OCI-LY3 (cell line): ENCODE measurements around the gene EGLN1.
"Not testable (repeated sequence)": the region's sequence is repeated elsewhere in the genome, so short reads cannot be mapped to it uniquely, and the experiment has no call there.

ENCODE experiments used
- H2AFZ ChIP-seq: fragments of 200-600, 300-600 bp; shearing (Covaris generic); 2 replicates; pipeline ENCODE4 v1.6.0; 2014; ENCODE audit warnings: antibody characterized with exemption, low read depth, low read length
- H3K27ac ChIP-seq: fragments of 200-600, 300-600 bp; sonication (generic); 2 replicates; pipeline ENCODE4 v1.5.1; 2014; ENCODE audit warnings: mild to moderate bottlenecking, low read length, moderate library complexity, mixed read lengths
- H3K27me3 ChIP-seq: fragments of 200-600, 300-600 bp; sonication (generic); 2 replicates; pipeline ENCODE4 v1.6.1; 2014; ENCODE audit warnings: low read depth, low read length, mixed read lengths
- H3K36me3 ChIP-seq: fragments of 200-600, 300-600 bp; sonication (generic); replicated peaks from 2 replicates; pipeline ENCODE3; 2014; ENCODE audit warnings: low read depth, low read length, mixed read lengths
- H3K4me1 ChIP-seq: fragments of 300-600, 200-600 bp; sonication (generic); 2 replicates; pipeline ENCODE4 v1.6.1; 2014; ENCODE audit warnings: low read length, mixed read lengths
- H3K4me2 ChIP-seq: fragments of 200-600, 300-600 bp; sonication (generic); 2 replicates; pipeline ENCODE4 v1.6.1; 2014; ENCODE audit warnings: low read length, mixed read lengths
- H3K4me3 ChIP-seq: fragments of 300-600, 200-600 bp; sonication (generic); 2 replicates; pipeline ENCODE4 v1.5.1; 2014; ENCODE audit warnings: antibody characterized with exemption, mild to moderate bottlenecking, low read length, moderate library complexity
- H3K79me2 ChIP-seq: fragments of 300-600, 200-600 bp; shearing (Covaris generic); 2 replicates; pipeline ENCODE4 v1.6.1; 2014; ENCODE audit warnings: mild to moderate bottlenecking, low read length, mixed read lengths
- H3K9ac ChIP-seq: fragments of 300-600, 200-600 bp; shearing (Covaris generic); 2 replicates; pipeline ENCODE4 v1.6.0; 2014; ENCODE audit warnings: mild to moderate bottlenecking, low read length, moderate library complexity
- H3K9me3 ChIP-seq: fragments of 200-600, 300-600 bp; shearing (Covaris generic); 2 replicates; pipeline ENCODE4 v1.6.1; 2014; ENCODE audit warnings: low read length, mixed read lengths; ENCODE audit not compliant: insufficient read depth
- H4K20me1 ChIP-seq: fragments of 200-600, 300-600 bp; sonication (generic); 2 replicates; pipeline ENCODE4 v1.6.1; 2016; ENCODE audit warnings: low read length, mixed read lengths; ENCODE audit not compliant: insufficient read depth
- CTCF ChIP-seq: fragments of 200-600, 300-600 bp; sonication (generic); IDR thresholded peaks from 2 replicates; pipeline ENCODE4 v1.5.1; 2014; ENCODE audit warnings: antibody characterized with exemption, low read length, low read depth
- EZH2phosphoT487 ChIP-seq: fragments of 200-600 bp; shearing (Covaris generic); IDR thresholded peaks from 2 replicates; pipeline ENCODE4 v1.6.1; 2018; ENCODE audit warnings: antibody characterized with exemption, mixed run types, low read depth

The EGLN1 gene

GRCh38 chr1:231463541-231463940 lies 41.5 kb upstream of the EGLN1 start:
- Histone ChIP-seq H3K27ac (no peak overlapping the region), H3K27me3 (peaks cover 7% of the 10 kb centered on the region; the same call in 1 of the 2 replicates), H3K4me3 (no peak overlapping the region), H3K79me2 (no peaks in the 10 kb centered on the region), H3K36me3 (no peaks in the 10 kb centered on the region), H4K20me1 (no peaks in the 10 kb centered on the region), H3K4me2 (no peak overlapping the region), H3K9ac (no peak overlapping the region), H3K9me3 (no peaks in the 10 kb centered on the region), H2AFZ (no peak overlapping the region), H3K4me1 (peaks cover 5% of the 10 kb centered on the region; the same call in 1 of the 2 replicates)
- TF ChIP-seq CTCF (no peak), EZH2phosphoT487 (no peak)

GRCh38 chr1:231460614-231461013 lies 38.5 kb upstream of the EGLN1 start:
- no peak overlapping the region for H2AFZ ChIP-seq
- H3K27ac ChIP-seq, result no peak overlapping the region
- peaks cover 3% of the 10 kb centered on the region; the same call in 1 of the 2 replicates for H3K27me3 ChIP-seq
- no peaks in the 10 kb centered on the region for H3K36me3 ChIP-seq
- no peak overlapping the region for H3K4me2 ChIP-seq
- no peak overlapping the region for H3K9ac ChIP-seq
- H4K20me1 ChIP-seq, result no peaks in the 10 kb centered on the region
- no peak overlapping the region for H3K4me3 ChIP-seq
- TF ChIP-seq EZH2phosphoT487, result no peak
- TF ChIP-seq CTCF, result no peak
- H3K9me3 ChIP-seq, result no peaks in the 10 kb centered on the region
- peaks cover 5% of the 10 kb centered on the region; the same call in 1 of the 2 replicates for H3K4me1 ChIP-seq
- no peaks in the 10 kb centered on the region for H3K79me2 ChIP-seq

- H3K79me2 ChIP-seq, H4K20me1 ChIP-seq, H3K27ac ChIP-seq, H2AFZ ChIP-seq, H3K4me3 ChIP-seq, H3K9me3 ChIP-seq, H3K4me1 ChIP-seq, H3K4me2 ChIP-seq, H3K27me3 ChIP-seq, H3K9ac ChIP-seq, H3K36me3 ChIP-seq: not testable (repeated sequence)
Measured at GRCh38 chr1:231459438-231459837, 37.4 kb upstream of the EGLN1 start.

GRCh38 chr1:231457956-231458355 lies 35.9 kb upstream of the EGLN1 start:
- H3K9ac ChIP-seq, H2AFZ ChIP-seq, H3K27ac ChIP-seq, H3K36me3 ChIP-seq, H3K27me3 ChIP-seq, H3K4me3 ChIP-seq, H3K4me1 ChIP-seq, H3K4me2 ChIP-seq, H4K20me1 ChIP-seq, H3K9me3 ChIP-seq, H3K79me2 ChIP-seq: not testable (repeated sequence)

GRCh38 chr1:231454133-231454532 lies 32.0 kb upstream of the EGLN1 start:
- not testable (repeated sequence) for H3K79me2 ChIP-seq, H3K4me2 ChIP-seq, H3K9me3 ChIP-seq, H3K4me1 ChIP-seq, H2AFZ ChIP-seq, H3K36me3 ChIP-seq, H3K27me3 ChIP-seq, H3K4me3 ChIP-seq, H3K9ac ChIP-seq, H4K20me1 ChIP-seq, H3K27ac ChIP-seq
